Smooth muscle cell (in vitro differentiated cells): ENCODE data around the gene ABCG1. TPM values are rescaled to one million over a fixed set of nuclear protein-coding genes. Genes with fewer than 3 reads are reported as not detected.

ENCODE experiments used
- DNase-seq: peaks from one replicate; lab custom pipeline; 2025; ENCODE audit not compliant: unreplicated experiment; lab: John Stamatoyannopoulos, UW
- H2AFZ ChIP-seq: fragments of 200-600 bp; sonication (generic); 2 replicates; pipeline ENCODE4 v1.6.0; 2016; ENCODE audit warnings: antibody characterized with exemption, low read depth, mild to moderate bottlenecking
- H3F3A ChIP-seq: fragments of 200-600 bp; sonication (generic); 2 replicates; pipeline ENCODE4 v1.6.0; 2017; ENCODE audit warnings: antibody characterized with exemption, low read depth
- H3K27ac ChIP-seq: fragments of 200-600 bp; sonication (generic); 2 replicates; pipeline ENCODE4 v1.5.1; 2016; ENCODE audit warnings: low read depth, mild to moderate bottlenecking
- H3K27me3 ChIP-seq: fragments of 200-600 bp; sonication (generic); 2 replicates; pipeline ENCODE4 v1.6.1; 2016; ENCODE audit warnings: low read depth, mild to moderate bottlenecking
- H3K36me3 ChIP-seq: fragments of 200-600 bp; sonication (generic); 2 replicates; pipeline ENCODE4 v1.5.1; 2016; ENCODE audit warnings: low read depth
- H3K4me1 ChIP-seq: fragments of 200-600 bp; sonication (generic); 2 replicates; pipeline ENCODE4 v1.5.1; 2016; ENCODE audit warnings: low read depth
- H3K4me2 ChIP-seq: fragments of 200-600 bp; sonication (generic); 2 replicates; pipeline ENCODE4 v1.6.0; 2016; ENCODE audit warnings: mild to moderate bottlenecking
- H3K4me3 ChIP-seq: fragments of 200-600 bp; sonication (generic); 2 replicates; pipeline ENCODE4 v1.5.1; 2016; ENCODE audit warnings: mild to moderate bottlenecking
- H3K79me2 ChIP-seq: fragments of 200-600 bp; sonication (generic); 2 replicates; pipeline ENCODE4 v1.6.0; 2016; ENCODE audit warnings: low read depth, mild to moderate bottlenecking
- H3K9ac ChIP-seq: fragments of 200-600 bp; sonication (generic); 2 replicates; pipeline ENCODE4 v1.6.0; 2016; ENCODE audit warnings: low read depth
- H3K9me3 ChIP-seq: fragments of 200-600 bp; sonication (generic); replicated peaks from 2 replicates; pipeline ENCODE4 v1.5.1; 2016; ENCODE audit warnings: low read depth
- H4K20me1 ChIP-seq: fragments of 200-600 bp; sonication (generic); 2 replicates; pipeline ENCODE4 v1.6.0; 2016; ENCODE audit warnings: low read depth
- WGBS: methylation state at CpG from one replicate; pipeline ENCODE4 v1.1.7; 2016; ENCODE audit warnings: low lambda C conversion rate; 5-methylcytosine and 5-hydroxymethylcytosine counted together
- polyA plus RNA-seq: library from polyadenylated mRNA; unstranded; fragments of >200 nt; fragmentation: Nextera tagmentation; extraction: Ambion mirVana; gene quantifications from 2 replicates; pipeline ENCODE4 v1.2.1, GENCODE V29; 2016
- total RNA-seq: library from RNA; depleted of rRNA; stranded (reverse); fragments of >200 nt; gene quantifications from 2 replicates; pipeline ENCODE4 v1.2.3, GENCODE V29; 2014
- TF ChIP-seq, protein P1 (sequence below): fragments of 200-600 bp; sonication (generic); IDR thresholded peaks from 2 replicates; pipeline ENCODE4 v1.5.1; 2017; ENCODE audit warnings: borderline replicate concordance, mild to moderate bottlenecking, antibody characterized with exemption; ENCODE audit not compliant: insufficient read depth, poor library complexity, severe bottlenecking

ABCG1 gene
- total and polyA plus RNA-seq, 2 experiments from 2014 or later, result 0.55 to 2.9 TPM

GRCh38 chr21:42306366-42307035 is 87.6 kb downstream of the ABCG1 start:
- H2AFZ ChIP-seq, result no peak overlapping the region
- no peak overlapping the region for H3K4me2 ChIP-seq
- H3K27ac ChIP-seq, result no peak overlapping the region
- TF ChIP-seq, protein P1, sequence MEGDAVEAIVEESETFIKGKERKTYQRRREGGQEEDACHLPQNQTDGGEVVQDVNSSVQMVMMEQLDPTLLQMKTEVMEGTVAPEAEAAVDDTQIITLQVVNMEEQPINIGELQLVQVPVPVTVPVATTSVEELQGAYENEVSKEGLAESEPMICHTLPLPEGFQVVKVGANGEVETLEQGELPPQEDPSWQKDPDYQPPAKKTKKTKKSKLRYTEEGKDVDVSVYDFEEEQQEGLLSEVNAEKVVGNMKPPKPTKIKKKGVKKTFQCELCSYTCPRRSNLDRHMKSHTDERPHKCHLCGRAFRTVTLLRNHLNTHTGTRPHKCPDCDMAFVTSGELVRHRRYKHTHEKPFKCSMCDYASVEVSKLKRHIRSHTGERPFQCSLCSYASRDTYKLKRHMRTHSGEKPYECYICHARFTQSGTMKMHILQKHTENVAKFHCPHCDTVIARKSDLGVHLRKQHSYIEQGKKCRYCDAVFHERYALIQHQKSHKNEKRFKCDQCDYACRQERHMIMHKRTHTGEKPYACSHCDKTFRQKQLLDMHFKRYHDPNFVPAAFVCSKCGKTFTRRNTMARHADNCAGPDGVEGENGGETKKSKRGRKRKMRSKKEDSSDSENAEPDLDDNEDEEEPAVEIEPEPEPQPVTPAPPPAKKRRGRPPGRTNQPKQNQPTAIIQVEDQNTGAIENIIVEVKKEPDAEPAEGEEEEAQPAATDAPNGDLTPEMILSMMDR, result no peak
- H3K79me2 ChIP-seq, result no peaks in the 10 kb centered on the region
- H3K9me3 ChIP-seq, result no peaks in the 10 kb centered on the region
- H3K4me1 ChIP-seq, result no peaks in the 10 kb centered on the region
- no peaks in the 10 kb centered on the region for H3F3A ChIP-seq
- H3K27me3 ChIP-seq, result no peaks in the 10 kb centered on the region
- no peak overlapping the region for H3K9ac ChIP-seq
- no peaks in the 10 kb centered on the region for H3K36me3 ChIP-seq
- no peak for DNase-seq
- no peak overlapping the region for H3K4me3 ChIP-seq
- 93% methylated on average over 17 of the region's 17 CpGs for WGBS
- no peaks in the 10 kb centered on the region for H4K20me1 ChIP-seq

DNA sequence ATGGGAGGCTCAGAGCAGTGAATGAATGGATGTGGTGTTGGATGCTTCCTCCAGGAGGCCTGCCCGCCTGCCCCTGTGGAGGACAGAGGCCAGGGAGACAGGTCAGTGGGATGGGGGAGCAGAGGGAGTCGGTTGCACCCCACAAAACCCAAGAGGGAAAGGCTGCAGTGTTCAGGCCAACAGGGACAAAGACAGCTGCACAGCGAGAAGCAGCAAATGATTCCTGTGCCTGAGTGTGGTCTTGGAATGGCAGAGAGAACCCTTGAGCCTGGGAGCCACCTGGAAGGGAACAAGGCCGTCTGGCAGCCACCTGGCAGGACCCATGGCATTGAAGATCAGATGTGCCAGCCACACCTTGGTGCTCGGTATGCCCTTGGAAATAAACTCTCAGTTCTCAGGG is 88.2 kb downstream of the ABCG1 start:
- H3K79me2 ChIP-seq, result no peaks in the 10 kb centered on the region
- no peaks in the 10 kb centered on the region for H3K9me3 ChIP-seq
- DNase-seq, result no peak
- TF ChIP-seq, protein P1, result no peak
- H3K4me1 ChIP-seq, result no peaks in the 10 kb centered on the region
- no peak overlapping the region for H3K4me2 ChIP-seq
- no peaks in the 10 kb centered on the region for H3F3A ChIP-seq
- no peak overlapping the region for H3K4me3 ChIP-seq
- H3K27me3 ChIP-seq, result no peaks in the 10 kb centered on the region
- H3K27ac ChIP-seq, result no peak overlapping the region
- WGBS, result 85% methylated on average over 5 of the region's 5 CpGs
- H3K9ac ChIP-seq, result no peak overlapping the region
- no peaks in the 10 kb centered on the region for H4K20me1 ChIP-seq
- no peaks in the 10 kb centered on the region for H3K36me3 ChIP-seq
- no peak overlapping the region for H2AFZ ChIP-seq

GRCh38 chr21:42308161-42308913 is 89.4 kb downstream of the ABCG1 start:
- Histone ChIP-seq H3K4me2 (no peak overlapping the region), H4K20me1 (no peaks in the 10 kb centered on the region), H3K9me3 (no peaks in the 10 kb centered on the region), H3K27ac (no peak overlapping the region), H3K4me3 (no peak overlapping the region), H3K9ac (no peak overlapping the region), H3F3A (no peaks in the 10 kb centered on the region), H3K36me3 (no peaks in the 10 kb centered on the region), H3K4me1 (no peaks in the 10 kb centered on the region), H2AFZ (no peak overlapping the region), H3K27me3 (no peaks in the 10 kb centered on the region), H3K79me2 (no peaks in the 10 kb centered on the region)
- no peak for DNase-seq
- WGBS, result 92% methylated on average over 17 of the region's 17 CpGs
- TF ChIP-seq, protein P1, result no peak
